Measurements from ENCODE around the gene USP44.
"Not testable (repeated sequence)": the region's sequence is repeated elsewhere in the genome, so short reads cannot be mapped to it uniquely, and the experiment has no call there.

The USP44 gene

GRCh38 chr12:95505039-95505438 is 46.2 kb downstream of the USP44 start:
- no peak for DNase-seq

GRCh38 chr12:95504140-95504539 is 47.1 kb downstream of the USP44 start:
- no peak for DNase-seq

DNA sequence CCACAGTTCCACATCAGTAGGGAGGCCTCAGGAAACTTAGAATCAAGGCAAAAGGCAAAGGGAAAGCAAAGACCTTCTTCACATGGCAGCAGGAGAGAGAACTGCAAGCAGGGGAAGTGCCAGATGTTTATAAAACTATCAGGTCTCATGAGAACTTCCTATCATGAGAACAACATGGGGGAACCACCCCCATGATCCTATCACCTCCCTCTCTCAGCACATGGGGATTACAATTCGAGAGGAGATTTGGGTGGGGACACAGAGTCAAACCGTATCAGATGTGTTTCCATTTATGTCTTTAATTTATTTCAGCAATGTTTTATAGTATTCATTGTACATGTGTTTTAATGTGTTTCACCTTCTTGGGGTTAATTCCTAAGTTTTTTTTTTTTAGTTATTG is 51.5 kb downstream of the USP44 start:
- no peak for DNase-seq

GRCh38 chr12:95498968-95499367 is 52.3 kb downstream of the USP44 start:
- DNase-seq = no peak

- DNase-seq = no peak
Observed at GRCh38 chr12:95497031-95497430, 54.2 kb downstream of the USP44 start.

GRCh38 chr12:95495433-95495832 is 55.8 kb downstream of the USP44 start:
- DNase-seq = no peak

DNA sequence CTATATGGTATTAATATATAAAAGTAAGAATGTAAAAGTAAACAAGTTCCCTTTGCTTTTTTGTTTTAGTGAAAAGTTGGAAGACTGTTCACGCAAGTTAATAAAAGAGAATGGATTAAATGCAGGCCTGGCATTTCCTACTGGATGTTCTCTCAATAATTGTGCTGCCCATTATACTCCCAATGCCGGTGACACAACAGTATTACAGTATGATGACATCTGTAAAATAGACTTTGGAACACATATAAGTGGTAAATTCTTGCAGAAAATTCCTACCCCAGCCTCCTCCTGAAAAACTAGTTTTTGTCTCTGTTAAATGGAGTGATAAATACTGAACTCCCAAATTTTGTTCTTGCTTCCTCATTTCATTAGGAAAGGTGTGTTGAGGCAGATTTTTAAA is 56.4 kb downstream of the USP44 start:
- no peak for DNase-seq

GRCh38 chr12:95492462-95492861 is 58.8 kb downstream of the USP44 start:
- no peak for DNase-seq

GRCh38 chr12:95487024-95487423 is 64.3 kb downstream of the USP44 start:
- DNase-seq = no peak

DNA sequence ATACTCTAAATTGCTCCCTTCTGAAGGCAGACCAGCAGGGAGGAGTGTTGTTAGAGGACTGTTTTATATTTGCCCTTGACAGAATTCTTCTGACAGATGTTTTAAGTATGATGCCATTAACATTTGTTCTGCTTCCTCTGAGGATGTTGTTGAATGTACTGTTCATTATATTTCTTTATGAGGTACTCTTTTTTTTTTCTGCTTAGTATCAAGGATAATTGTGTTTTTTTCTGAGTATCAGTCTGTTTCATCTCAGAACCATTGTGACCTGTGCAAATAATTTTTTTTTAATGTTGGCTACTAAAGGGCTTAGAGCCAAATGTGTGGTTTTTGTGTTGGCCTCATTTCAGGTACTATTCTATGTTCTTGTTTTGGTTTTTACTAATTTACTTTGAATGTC is 66.8 kb downstream of the USP44 start:
- no peak for DNase-seq

DNA sequence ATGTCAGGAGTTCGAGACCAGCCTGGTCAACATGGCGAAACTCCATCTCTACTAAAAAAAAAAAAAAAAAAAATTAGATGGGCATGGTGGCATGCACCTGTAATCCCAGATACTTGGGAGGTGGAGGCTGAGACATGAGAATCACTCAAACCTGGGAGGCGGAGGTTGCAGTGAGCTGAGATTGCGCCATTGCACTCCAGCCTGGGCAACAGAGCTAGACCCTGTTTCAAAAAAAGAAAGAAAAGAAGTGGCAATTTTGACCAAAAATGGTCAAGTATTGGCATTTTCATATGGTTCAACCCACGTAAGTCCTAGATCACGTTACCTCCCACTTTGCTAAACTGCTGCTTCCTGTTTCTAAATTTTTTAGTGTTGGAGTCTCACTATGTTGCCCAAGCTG is 68.7 kb downstream of the USP44 start:
- not testable (repeated sequence) for DNase-seq

DNA sequence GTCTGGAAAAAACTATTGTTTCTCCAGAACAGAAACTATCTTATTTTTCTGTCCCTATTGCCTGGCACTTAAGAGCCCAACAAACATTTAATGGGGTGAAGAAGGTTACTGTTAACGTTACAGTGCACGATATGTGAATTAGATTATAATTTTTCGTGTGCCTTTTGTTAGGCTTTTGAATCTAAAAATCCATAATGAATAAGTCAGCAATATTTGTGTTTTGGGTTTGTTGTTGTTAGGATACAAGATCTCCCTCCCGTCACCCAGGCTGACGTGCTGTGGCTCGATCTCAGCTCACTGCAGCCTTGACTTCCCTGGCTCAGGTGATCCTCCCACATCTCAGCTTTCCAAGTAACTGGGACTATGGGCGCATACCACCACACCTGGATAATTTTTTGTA is 69.4 kb downstream of the USP44 start:
- DNase-seq = no peak

DNA sequence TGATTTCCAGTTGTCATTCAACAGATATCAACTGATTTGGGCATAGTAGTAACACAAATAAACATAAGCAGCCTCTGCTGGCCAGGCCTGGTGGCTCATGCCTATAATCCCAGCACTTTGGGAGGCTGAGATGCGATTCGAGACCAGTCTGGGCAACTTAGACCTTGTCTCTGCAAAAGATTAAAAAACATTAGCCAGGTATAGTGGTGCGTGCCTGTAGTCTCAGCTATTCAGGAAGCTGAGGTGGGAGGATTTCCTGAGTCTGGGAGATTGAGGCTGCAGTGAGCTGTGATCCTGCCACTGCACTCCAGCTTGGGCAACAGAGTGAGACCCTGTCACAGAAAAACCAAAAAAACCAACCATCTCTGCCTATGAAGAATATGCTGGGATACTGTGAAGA is 70.2 kb downstream of the USP44 start:
- peak in 1 of 2 experiments; percentile 13 for DNase-seq

- DNase-seq = no peak
Observed at GRCh38 chr12:95480230-95480629, 71.0 kb downstream of the USP44 start.

GRCh38 chr12:95474660-95474958 is 76.7 kb downstream of the USP44 start:
- DNase-seq = no peak

- peak; percentile 96 to 98 for DNase-seq
Observed at GRCh38 chr12:95473884-95474659, 77.2 kb downstream of the USP44 start, which contains the start of gene METAP2. TSS of gene METAP2 (plus strand) at chr12:95474152. CDS start at chr12:95474180, 28 bp downstream.

DNA sequence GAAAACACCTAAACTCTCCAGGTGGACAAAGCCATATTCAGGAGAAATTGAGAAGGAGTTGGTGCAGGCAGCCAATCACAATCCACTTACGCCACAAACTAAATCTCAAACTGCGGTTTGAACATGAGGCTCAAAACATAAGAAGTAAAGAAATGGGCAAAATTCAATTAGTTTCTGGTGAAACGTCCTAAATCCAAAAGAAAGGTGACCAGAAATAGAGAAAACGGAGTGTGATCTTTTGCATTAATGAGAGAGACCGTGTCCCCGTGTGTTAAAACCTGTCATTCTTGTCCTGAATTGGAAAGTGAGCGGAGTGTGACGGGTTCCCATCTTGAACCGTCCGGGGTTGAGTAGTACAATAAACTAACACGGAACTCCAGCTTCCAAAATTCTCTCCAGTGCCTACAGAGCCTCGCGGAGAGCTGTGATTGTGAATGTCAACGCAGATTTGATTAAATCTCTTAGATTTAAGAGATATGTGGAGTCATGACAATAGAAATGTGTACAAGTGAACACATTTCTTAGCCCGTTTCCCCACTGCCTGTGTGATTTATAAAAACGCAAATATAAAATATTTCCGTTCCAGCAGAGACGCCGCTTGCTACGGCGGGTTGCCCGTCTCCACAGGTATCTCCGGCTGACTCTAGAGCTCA is 77.9 kb downstream of the USP44 start:
- peak; percentile 55 to 57 for DNase-seq

- no peak for DNase-seq
Observed at GRCh38 chr12:95470300-95470699, 81.0 kb downstream of the USP44 start.
